Measurements from ENCODE around the gene DAPK1.

DAPK1 gene

DNA sequence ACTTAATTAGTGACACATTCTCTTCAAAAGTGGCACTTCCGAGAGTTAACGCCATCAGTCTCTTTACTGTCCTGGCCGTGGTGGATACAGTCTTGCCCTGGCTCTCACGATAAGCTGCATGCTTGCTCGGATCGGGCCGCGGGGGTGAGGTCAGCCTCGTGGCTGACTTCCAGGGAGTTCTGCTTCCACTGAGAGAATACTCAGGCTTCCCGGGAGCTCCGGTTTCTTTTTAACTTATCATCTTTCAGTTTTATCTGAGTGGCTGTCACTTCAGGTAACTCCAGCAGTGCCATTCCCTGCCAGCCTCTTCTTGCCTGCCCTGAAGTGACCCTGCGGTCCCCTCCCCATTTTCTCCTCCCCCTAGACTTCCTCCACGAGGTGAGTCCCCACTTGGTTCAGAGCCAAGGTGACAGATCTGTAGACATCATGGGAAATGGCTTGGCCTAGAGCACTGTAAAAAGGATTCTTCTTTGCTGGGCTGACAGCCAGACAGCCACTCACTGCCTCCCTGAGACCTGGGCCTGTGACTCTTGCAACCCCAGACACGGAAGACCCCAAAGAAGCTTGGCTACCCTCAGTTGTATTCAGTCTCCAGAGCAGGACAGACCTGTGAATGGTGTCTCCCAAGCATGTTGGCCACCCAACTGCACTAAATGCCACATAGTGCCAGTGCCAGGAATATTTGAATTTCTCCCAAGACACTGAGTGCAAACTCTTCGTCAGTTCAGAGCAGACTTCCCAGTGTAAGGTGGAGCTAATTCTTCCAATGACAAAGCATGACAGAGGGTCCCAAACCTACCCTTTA is 95.1 kb downstream of the DAPK1 start:
- peak in 2 of 56 donors; percentile 25 to 28 for DNase-seq

GRCh38 chr9:87593359-87593980 is 95.8 kb downstream of the DAPK1 start:
- DNase-seq: no peak

DNA sequence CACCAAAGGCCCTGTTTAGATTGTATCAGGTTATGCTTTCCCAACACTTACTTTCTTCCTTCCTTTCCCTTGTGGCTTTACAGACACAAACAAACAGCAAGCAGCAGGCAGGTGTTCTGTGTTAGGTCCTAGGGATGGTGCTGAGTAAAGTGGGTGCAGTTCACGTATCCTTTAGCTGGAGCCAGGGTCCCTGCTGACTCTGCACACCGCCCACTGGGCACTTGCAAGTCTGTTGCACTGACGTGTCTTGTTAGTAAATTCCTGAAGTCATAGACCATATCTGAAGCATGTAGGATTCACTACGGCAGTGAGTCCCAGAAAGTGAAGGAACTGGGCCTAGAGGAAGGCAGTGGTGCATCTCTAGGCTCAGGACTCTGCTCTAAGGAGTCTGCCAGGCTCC is 96.5 kb downstream of the DAPK1 start:
- DNase-seq: no peak

DNA sequence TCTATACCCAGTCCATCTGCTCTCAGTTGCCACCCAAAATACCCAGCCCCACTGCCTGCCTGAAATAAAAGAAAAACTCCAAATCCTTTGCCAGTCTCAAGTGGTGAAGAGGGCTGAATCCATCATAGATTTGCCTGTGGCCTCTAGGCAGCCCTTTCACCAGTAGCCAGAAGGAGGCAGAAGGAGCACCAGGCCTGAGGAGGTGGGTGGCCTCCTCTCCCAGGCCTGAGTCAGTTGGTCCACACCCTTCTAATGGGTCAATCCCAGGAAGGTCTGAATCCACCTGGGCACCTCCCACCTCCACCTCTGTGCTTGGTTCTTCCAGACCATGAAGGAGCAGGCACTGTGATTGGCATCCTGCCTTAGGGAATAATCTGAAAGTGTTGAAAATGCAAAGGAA is 97.0 kb downstream of the DAPK1 start:
- no peak for DNase-seq

DNA sequence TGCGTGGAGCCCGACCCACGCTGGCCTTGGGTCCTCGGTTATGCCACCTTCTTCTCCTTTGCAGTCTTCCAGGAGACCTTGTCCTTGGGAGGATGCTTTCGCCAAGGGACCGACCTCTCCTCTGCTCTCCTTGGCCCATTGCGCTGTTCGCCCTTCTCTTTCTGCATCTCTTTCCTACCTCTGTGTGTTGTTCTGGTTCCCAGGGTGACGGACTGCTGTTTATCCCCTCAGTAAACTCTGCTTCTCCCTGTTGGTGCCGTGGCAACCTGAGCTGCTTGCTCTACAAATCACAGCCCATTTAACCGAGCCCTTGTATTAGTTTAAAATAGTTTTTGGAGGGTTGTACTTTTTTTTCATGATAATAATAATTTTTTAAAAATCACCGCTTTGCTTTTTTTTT is 97.9 kb downstream of the DAPK1 start:
- no peak for DNase-seq

DNA sequence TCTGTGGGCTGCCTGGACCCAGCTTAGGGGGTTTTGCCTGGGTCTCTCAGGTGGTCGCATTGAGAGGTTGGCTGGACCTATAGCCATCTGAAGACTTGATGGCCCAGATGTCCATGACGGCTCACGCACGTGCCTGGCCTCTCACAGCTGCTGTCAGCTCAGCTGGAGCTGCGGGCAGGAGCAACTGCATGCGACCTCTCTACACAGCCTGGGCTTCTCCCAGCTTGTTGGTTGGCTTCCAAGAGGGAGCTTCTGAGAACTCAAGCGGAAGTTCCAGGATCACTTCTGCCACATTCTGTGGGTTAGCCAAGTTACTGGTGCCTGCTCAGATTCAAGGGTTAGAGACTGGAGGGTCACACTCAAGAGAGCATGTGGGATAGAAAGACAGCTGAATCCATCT is 99.2 kb downstream of the DAPK1 start:
- no peak for DNase-seq

GRCh38 chr9:87597710-87598443 is 100.2 kb downstream of the DAPK1 start:
- no peak for DNase-seq

- no peak for DNase-seq
These were observed 102.4 kb downstream of the DAPK1 start for GRCh38 chr9:87599901-87600610.

DNA sequence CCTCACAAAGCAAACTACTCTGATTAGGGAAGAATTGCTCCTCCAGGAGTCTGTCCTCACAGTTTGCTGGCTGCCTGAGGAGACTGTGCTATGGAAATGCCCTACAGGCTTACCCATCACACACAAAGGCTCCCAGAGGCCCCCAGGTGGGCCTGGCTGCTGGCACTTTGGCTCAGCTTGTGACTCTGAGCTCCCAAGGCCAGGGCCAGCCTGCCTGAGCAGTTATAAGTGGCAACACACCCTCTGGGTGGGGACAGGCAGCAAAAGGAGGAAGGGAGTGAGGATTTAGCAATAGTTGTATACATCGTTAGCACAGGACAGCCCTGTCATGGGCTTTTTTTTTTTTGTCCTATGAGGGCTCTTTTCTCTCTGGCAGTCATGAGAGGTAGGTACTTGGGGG is 103.5 kb downstream of the DAPK1 start:
- DNase-seq: no peak

DNA sequence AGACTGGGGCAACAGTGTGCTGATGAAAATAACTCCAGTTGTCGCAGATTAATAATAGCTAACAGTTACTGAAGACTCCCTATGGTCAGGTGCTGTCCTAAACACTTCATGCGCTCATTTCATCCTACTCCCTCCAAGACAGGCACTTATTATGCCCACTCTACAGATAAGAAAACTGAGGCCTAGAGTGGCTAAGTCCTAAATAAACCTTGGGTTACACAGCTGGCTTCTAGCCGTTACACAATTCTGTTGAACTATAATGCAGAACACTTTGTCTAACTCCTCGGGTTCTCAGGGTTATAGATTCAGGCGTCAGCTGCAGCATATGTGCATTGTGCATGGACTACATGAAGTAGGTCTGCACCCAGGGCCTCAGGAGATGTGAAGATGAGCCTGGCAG is 103.9 kb downstream of the DAPK1 start:
- no peak for DNase-seq

DNA sequence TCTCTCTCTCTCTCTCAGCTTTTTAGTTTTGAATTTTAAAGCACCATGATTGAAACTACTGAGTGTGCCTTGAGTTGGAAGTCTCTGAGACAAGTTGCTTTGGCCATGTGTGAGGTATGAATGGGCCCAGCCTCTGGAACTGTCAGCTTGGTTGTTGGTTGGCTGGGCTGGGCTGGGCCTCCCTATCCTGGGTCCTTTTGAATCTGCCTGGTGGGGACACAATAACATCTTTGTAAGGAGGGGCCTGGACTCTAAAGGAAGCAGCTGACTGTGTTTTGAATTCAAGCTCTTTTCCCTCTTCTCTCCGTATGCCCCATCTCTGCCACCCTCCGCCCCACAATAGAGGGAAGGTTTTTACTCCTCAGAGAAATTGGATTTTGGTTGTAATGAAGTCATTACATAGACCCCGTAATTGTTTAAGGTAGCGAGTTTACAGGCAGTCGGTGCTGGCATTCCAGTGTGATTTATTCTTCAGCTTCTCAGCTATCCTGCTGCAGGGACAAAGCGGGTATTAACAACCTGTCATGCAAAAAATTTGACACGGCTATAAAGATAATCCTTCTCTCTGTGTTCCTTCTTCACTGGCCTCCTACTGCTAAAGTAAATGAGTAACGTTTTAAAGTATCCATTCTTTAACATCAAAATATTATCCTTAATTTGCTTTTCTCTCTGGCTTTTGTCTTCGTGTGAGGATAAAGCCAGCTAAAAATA is 105.4 kb downstream of the DAPK1 start:
- DNase-seq: no peak

DNA sequence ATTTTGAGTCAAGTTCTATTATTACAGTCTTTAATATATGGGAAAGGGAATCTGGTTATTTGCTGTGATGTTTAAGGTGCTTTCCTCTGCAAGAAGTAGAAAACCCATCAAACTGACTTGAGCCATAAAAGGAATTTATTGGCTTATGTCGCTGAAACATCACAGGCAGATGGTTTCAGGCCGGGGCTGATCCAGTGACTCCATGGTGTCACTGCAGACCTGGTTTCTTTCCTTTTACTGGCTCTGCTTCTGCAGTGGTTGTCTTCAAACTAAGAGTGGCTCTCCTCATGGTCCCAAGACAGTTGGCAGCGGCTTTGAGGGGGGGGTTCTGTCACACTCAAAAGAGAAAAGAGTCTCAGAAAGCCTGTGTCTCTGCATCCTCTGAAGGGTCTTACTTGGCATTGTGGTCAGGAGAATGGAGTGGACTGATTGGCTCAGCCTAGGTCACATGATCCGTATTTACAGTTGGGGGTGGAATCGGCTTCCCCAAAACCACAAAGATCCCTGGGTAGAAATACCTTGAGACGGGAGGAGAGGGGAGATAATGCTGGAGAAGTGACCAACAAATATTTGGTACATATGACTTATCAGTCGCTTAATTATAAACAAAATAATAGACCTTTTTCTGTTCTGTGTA is 106.3 kb downstream of the DAPK1 start:
- DNase-seq: no peak

DNA sequence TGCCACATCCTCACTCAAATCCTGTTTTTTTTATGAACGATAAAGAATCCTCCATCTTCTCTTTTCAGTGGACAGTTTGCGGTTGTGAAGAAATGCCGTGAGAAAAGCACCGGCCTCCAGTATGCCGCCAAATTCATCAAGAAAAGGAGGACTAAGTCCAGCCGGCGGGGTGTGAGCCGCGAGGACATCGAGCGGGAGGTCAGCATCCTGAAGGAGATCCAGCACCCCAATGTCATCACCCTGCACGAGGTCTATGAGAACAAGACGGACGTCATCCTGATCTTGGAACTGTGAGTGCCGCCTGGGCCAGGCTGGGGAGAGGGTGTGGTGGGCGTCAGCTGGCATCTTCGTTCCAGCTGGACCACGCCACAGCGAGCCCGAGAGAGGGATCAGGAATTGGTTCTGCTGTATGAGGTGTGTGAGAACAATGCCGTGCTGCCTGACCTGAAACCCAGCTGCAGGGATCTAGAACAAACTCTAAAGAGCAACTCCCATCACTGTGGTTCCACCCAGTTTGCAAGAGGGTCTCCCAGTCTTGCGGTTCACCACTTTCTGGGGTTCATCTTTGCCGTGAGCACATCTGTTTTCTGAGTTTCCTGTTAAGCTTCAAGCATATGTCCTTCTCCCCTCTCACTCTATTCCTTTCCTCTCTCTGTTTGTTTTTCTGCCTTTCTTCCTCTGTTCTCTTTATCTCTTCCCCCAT is 107.4 kb downstream of the DAPK1 start:
- DNase-seq: no peak

GRCh38 chr9:87605676-87606075 is 108.0 kb downstream of the DAPK1 start:
- DNase-seq: no peak

DNA sequence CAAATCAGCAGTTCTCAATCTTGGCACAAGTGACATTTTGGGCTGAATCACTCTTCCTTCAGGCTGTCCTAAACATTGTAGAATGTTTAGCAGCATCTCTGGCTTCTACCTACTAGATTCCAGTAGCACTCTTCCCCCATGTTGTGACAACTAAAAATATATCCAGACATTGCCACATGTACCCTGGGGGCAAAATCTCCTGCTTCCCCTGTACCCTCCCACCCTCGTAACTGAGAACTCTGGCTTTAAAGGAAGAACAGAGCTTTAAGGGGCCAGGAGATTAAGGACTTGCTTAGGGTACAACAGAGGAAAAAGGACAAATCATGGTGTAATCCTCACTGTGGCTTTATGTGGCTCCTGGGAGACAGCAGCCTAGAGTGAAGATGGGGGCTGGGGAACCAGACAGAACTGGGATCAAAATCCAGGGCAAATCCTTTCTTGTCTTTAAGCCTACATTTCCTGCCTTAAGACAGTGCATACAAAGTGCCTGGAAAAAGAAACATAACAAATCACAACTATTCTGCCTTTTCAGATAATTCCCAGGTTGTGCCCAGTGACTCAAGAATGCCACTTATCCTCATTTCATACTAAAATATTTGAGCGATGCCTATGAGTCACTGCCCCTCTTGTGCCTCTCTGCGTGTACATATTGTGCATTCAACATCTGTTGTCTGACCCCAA is 109.3 kb downstream of the DAPK1 start:
- DNase-seq: no peak

DNA sequence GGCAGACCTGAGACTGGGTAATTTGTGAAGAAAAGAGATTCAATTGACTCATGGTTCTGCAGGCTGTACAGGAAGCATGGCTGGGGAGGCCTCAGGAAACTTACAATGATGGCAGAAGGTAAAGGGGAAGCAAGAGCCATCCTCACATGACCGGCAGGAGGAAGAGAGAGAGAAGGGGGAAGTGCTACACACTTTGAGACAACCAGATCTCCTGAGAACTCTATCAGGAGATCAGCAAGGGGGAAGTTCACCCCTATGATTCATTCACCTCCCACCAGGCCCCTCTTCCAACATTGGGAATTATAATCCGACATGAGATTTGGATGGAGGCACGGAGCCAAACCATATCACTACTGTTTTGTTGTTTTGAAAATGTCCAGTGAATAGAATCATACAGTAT is 110.2 kb downstream of the DAPK1 start:
- no peak for DNase-seq

GRCh38 chr9:87609002-87609401 is 111.3 kb downstream of the DAPK1 start:
- peak in 2 of 56 donors; percentile 8 to 9 for DNase-seq

DNA sequence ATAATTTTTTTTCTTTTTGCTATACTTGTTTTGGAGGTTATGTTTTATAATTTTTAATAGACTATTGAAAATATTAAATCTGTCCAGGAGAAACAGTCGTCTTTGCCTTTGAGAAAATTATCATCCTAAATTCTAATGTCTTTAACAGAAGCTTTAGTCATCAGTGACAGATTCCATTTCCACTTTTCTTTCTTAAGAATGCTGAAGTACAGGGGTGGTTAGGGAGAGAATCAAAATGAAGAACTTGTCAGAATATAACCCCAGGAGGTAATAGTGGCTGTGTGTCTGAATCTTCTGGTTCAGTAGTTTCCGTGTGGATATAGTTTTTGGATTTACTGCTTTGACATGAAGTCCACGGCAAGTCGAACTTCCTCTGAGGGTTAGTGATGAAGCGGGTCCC is 111.8 kb downstream of the DAPK1 start:
- DNase-seq: no peak
